GF-D8 (cell line): ENCODE measurements around the gene NADK.
"Not testable (repeated sequence)": the region's sequence is repeated elsewhere in the genome, so short reads cannot be mapped to it uniquely, and the experiment has no call there.

Experiments used
- DNase-seq: peaks from one replicate; lab custom pipeline; 2025; lab: John Stamatoyannopoulos, UW

NADK gene

DNA sequence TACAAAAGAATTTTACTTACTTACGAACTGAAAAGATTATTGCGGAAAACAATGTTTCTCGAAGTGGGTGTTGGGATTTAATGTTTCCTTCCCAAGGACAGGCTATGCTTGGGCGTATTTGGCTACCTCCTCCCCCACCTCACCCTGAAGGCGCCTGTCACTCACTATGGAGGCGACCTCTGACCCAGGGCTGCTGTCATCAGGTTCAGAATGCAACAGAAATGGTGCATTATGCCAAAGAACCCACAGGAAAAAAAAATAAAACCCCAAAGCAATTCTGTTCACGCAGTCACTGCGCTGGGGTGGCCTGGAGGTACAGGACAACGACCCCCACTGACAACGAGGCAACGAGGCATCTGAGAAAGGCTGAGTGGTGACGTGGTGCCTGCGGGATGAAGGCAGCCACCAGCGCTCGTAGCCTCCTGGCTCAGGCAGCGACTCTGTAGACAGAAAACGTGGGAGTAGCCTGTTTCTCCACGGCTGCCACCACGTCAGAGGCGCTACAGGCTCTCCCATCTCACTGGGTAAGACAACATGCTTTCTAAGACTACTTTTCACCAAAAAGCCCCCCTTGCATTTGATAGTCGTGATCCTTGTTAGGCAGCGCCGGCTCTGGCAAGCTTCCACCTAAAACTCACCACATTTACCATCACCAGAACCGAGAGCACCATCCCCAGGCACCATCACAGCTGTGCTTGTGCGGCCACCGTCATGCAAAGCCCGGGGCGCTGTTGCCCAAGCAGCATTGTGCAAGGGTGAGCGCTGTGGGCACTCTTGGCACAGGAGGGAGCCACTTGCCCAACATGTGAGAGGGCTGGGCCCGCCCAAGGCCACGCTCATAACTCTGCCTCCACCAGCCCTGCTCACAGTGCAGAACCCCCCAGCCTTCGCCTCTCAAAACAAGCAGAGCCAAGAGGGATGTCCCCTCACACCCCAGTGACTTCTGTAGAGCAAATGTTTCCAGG is 14.3 kb downstream of the NADK start:
- peak; percentile 92 for DNase-seq

- no peak for DNase-seq
Observed at GRCh38 chr1:1761504-1762376, 16.5 kb downstream of the NADK start.

- DNase-seq: no peak
Observed at GRCh38 chr1:1760715-1761114, 17.6 kb downstream of the NADK start.

GRCh38 chr1:1760345-1760650 is 18.0 kb downstream of the NADK start:
- DNase-seq: no peak

DNA sequence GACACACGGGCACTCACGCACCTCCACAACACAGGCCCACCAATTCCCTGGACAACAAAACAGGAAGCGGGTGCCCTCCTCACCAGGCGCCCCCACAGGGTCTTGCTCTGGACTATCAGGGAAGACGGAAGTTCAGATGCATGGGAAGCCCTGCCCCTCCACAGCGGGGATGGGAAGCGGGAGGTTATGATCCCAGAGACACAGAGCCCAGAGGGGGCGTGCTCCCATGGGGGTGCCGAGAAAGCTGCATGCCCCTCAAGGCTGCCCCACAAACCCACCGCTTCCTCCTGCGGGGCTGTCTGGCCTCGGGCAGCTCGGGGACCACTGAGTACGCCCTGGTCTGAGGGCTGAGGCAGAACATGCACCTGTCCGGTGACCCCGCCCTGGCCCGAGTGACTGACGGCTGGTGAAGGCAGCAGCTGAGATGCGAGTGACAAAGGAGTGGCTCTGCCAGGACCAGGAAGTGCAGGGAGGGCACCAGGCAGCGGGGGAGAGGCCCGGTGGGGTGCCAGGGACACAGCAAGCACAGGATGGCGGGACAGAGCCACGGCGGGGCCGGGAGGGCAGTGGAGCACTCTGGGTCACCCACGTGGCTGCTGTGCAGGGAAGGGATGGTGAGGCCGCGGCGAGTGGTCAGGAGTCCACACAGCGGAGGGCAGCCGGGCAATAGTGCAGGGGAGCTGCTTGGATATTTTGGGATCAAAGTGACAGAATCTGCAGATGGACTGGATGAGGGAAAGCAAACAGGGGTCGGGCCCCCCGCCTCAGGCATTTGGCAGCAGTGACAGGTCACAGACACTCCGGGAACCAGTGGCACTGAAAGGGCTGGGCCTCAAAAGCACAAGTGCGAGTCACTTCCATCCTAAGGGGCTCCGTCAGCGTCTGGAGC is 18.6 kb downstream of the NADK start:
- DNase-seq: no peak

- DNase-seq: no peak
Observed at GRCh38 chr1:1758692-1759455, 19.4 kb downstream of the NADK start.

- DNase-seq: no peak
Observed at GRCh38 chr1:1758059-1758621, 20.1 kb downstream of the NADK start.

DNA sequence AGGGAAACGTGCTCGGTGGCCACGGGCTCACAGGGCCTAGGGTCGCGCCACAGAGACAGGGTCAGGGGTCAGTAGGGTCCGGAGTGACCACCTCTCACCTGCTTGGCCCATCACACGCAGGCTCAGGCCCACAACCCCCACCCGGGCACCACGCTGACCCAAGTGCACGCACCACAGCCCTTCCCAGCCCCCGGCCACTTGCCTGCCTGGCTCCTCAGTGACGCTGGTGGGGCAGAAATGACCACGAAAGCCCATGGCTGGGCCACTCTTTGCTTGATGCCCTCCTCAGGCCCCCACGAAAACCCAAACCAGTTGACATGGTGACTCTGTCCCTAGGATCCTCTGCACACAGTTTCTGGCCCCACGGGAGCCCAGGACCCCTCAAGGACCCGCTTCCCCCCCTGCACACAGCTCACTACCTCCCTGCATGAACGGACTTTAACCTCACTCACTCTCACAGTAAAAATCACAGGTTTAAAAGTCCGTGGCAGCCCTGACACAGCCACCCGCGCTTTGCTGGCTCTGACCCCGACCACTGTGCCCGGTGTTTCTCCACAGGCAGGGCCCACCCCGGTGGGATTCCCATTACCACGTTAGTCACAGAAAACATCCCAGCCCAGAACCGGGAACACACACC is 20.7 kb downstream of the NADK start:
- no peak for DNase-seq

GRCh38 chr1:1756661-1757421 is 21.4 kb downstream of the NADK start:
- DNase-seq: no peak

- no peak for DNase-seq
Observed at GRCh38 chr1:1755852-1756251, 22.4 kb downstream of the NADK start.

DNA sequence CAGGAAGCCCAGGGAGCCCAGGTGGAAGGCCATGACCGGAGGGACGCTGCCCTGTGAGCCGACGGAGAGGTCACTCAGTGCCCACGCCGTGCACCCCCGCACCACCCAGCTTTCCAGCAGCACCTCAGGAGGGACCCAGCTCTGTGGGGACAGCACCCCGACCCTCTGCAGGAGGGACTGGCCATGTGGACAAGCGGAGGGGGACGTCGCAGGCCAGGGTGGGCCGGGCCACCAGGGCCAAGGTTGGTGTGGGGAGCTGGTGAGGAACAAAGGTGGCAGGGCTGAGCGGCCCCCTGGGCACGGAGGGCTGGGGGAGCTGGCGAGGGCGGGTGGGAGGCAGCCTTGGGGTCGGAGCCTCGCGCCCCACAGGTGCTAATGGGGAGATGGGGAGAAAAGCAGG is 22.8 kb downstream of the NADK start:
- DNase-seq: no peak

DNA sequence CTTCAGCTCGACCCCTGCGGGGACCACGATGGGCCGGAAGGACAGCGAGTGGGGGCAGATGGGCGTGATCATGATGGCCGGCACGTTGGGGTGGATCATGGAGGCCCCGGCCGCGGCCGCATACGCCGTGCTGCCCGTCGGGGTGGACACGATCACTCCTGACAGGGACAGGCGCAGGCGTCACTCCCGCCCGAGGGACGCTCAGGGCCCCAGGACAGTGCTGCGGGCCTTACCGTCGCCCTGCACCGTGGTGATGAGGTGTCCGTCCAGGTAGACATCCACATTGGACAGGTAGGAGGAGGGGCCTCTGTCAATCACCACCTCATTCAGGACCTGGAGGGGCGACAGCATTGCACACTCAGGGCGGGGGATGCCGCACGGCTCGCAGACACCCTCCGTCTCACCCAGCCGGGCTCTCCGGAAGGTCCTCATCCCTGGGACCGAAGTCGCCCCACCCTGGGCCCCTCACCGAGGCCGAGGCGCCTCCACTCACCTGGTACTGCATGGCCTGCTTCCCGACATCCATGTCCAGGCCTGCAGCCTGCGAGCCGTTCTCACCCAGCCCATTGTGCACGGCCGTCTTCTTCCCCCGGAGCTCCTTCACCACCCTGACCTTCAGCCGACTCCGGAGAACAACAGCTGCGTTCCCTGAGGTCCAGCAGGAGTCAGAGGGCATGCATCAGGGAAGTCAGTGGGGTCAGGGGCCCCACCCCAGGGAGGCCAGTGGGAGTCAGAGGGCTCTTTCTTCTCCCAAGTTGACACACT is 24.0 kb downstream of the NADK start:
- DNase-seq: no peak

DNA sequence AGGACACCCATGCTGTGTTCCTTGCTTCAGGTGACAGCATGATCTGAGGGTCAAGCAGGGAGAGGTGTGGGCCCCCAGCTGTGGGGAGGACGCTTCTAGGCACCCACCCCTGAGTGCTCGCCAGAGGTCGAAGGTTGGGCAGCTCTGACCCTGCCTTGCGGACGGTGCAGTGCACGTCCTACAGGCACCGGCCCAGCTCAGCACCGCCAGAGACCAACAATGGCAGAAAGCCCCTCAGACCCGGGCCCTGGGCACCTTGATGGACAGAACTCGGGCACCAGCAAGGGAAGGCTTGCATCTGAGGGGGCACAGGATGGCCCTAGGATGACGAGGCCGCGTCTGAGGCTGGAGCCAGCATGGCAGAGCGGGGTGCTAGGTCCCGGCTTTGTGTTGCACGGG is 24.7 kb downstream of the NADK start:
- no peak for DNase-seq

GRCh38 chr1:1752636-1753606 is 25.3 kb downstream of the NADK start:
- no peak for DNase-seq

DNA sequence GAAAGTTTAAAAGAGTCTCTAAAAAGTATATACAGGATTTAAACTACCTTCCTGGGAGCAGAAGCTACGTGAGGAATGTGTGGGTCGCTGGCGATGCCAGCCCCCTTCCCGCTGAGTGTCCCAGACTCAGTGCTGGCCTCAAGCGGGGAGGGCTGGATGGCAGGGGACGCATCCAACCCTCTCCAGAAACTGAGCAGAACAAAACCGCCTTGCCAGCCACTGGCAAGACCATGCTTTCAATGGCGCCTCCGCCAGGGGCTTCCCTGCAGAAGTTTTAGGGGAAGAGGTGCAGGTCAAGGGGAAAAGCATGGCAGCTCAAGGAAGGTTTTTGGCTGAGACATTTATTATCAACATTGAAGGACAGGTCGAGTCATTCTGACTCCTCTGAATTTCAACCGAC is 26.1 kb downstream of the NADK start:
- DNase-seq: no peak

DNA sequence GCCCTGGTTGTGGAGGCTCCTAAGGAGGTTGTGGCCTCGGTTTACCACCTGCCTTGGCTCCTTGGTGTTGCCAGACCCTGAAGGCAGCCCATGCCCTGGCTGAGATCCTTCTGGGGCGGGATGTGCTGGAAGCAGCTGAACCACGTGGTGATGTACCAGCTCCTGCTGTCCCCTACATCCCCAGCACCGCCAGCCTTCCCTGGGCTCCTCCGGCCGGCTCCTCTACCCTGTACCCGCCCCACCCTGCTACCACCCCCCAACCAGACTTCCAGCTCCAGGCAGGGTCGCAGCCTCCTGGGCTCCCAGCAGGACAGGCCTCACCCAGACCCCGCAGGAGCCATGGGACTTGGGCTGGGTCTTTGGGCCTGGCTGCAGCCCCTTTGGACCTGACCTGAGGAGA is 28.3 kb downstream of the NADK start:
- DNase-seq: not testable (repeated sequence)

DNA sequence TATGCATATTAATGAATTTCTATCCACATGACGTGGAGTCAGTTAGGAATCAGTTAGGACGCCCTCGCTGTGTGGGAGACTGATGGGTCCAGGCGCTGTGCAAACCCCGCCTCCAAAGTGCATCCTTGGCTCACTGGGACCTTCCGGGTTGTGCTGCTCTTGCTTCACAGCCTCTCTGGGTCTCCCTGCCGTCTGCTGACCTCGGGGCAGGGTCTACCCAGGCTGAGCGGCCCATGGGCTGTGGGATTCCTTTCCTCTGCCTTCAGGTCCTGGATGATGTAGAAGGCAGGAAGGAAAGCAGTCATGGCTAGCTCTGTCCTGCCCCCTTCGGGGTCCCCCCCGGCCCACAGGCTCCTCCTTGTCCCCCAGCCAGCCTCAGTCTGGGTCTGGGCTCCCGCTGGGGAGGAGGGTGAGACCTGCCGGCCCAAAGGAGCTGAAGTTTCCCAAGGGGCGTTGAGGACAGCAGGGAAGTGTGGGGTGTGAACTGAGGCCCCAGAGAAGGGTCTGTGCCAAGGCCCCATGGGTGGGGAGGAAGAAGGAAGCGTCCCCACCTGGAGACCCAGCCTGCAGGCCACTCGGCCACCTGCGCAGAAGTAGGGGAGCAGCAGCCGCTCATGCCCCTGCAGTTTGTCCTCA is 29.5 kb downstream of the NADK start:
- no peak for DNase-seq
